ENCODE measurements around the gene DIAPH1. TPM values are rescaled to one million over a fixed set of nuclear protein-coding genes. Genes with fewer than 3 reads are reported as not detected.
A peak's percentile ranks its signal among the peaks of the same experiment; 100 is the strongest.

DIAPH1 gene
- total and polyA plus RNA-seq, 8 donors = 48.1 to 137 (median 60.2) TPM

GRCh38 chr5:141477815-141478214, 141.0 kb downstream of the DIAPH1 start:
- intact Hi-C loops (cut with DNase I) = no loop called here
- no peaks in the 10 kb centered on the region for H3K36me3 ChIP-seq
- DNase-seq (no peak), ATAC-seq (no peak)
- TF ChIP-seq CTCF (IDR thresholded peaks at IDR 0.05) = no peak
- H3K9me3 ChIP-seq = no peaks in the 10 kb centered on the region
- peak overlapping the region; percentile 51 to 52 for H3K4me3 ChIP-seq
- H3K27ac ChIP-seq = no peak overlapping the region
- H3K27me3 ChIP-seq = peaks cover 11 to 51% of the 10 kb centered on the region in 2 donors
- H3K4me1 ChIP-seq = peaks cover 20 to 25% of the 10 kb centered on the region in 2 donors

GRCh38 chr5:141477044-141477575, 141.7 kb downstream of the DIAPH1 start:
- no peak for TF ChIP-seq CTCF (IDR thresholded peaks at IDR 0.05)
- intact Hi-C loops (cut with DNase I) = no loop called here
- H3K4me3 ChIP-seq = peak overlapping the region; percentile 51 to 52
- peaks cover 11 to 47% of the 10 kb centered on the region in 2 donors for H3K27me3 ChIP-seq
- H3K27ac ChIP-seq = peak overlapping the region; percentile 80 to 84
- H3K36me3 ChIP-seq = no peaks in the 10 kb centered on the region
- H3K9me3 ChIP-seq = no peaks in the 10 kb centered on the region
- peaks cover 20 to 25% of the 10 kb centered on the region in 2 donors for H3K4me1 ChIP-seq
- no peak for DNase-seq
- no peak for ATAC-seq

GRCh38 chr5:141476132-141476911, 142.5 kb downstream of the DIAPH1 start:
- Histone ChIP-seq H3K27ac (peak overlapping the region; percentile 80 to 84), H3K4me1 (peaks cover 20 to 25% of the 10 kb centered on the region in 2 donors), H3K27me3 (peaks cover 11 to 47% of the 10 kb centered on the region in 2 donors), H3K9me3 (no peaks in the 10 kb centered on the region), H3K36me3 (no peaks in the 10 kb centered on the region), H3K4me3 (peak overlapping the region; percentile 51 to 52)
- DNase-seq (peak in 3 of 4 donors; percentile 79 to 90 (median 83)), ATAC-seq (peak; percentile 67)
- intact Hi-C loops (cut with DNase I) = no loop called here
- TF ChIP-seq CTCF (IDR thresholded peaks at IDR 0.05) = no peak

GRCh38 chr5:141475625-141476131, 143.1 kb downstream of the DIAPH1 start, which contains the start of gene PCDHGC3:
Gene PCDHGC3, plus strand, starts transcription at chr5:141475966. Its CDS starts 151 bp downstream, at chr5:141476117.
- DNase-seq (peak; percentile 86 to 95 (median 90)), ATAC-seq (peak; percentile 98)
- Histone ChIP-seq H3K4me1 (peaks cover 20 to 25% of the 10 kb centered on the region in 2 donors), H3K9me3 (no peaks in the 10 kb centered on the region), H3K27ac (peak within 1 kb of the TSS; percentile 80 to 84), H3K36me3 (no peaks in the 10 kb centered on the region), H3K4me3 (peak within 1 kb of the TSS; percentile 51 to 52), H3K27me3 (peaks cover 11 to 47% of the 10 kb centered on the region in 2 donors)
- intact Hi-C loops (cut with DNase I) = no loop called here
- peak in 1 of 2 donors; percentile 14 for TF ChIP-seq CTCF (IDR thresholded peaks at IDR 0.05)

- ATAC-seq = no peak
- no peaks in the 10 kb centered on the region for H3K36me3 ChIP-seq
- H3K4me1 ChIP-seq = no peaks in the 10 kb centered on the region
- H3K9me3 ChIP-seq = no peaks in the 10 kb centered on the region
- intact Hi-C loops (cut with DNase I) = no loop called here
- no peak for DNase-seq
- H3K27me3 ChIP-seq = no peaks in the 10 kb centered on the region
- TF ChIP-seq CTCF (IDR thresholded peaks at IDR 0.05) = no peak
- no peak overlapping the region for H3K27ac ChIP-seq
- H3K4me3 ChIP-seq = no peak overlapping the region
Measured at GRCh38 chr5:141465351-141465750, 153.4 kb downstream of the DIAPH1 start.
